SK-N-SH treated with all-trans-retinoic acid at 6 μM for 48 hours (cell line): Measurements from ENCODE around the gene RING1.

Source experiments
- ATAC-seq: fragments of 200-7000 bp; cut with Tn5 transposase; 3 replicates; pipeline ENCODE4 v1.9.1; 2020; ENCODE audit warnings: mild to moderate bottlenecking, moderate library complexity
- ARNTL ChIP-seq: fragments of 450-650 bp; formaldehyde crosslinking; IDR thresholded peaks from 2 replicates; pipeline ENCODE4 v1.5.0; 2020; ENCODE audit warnings: low read depth, mild to moderate bottlenecking, moderate library complexity, borderline replicate concordance
- BACH2 ChIP-seq: fragments of 250-450 bp; sonication (Bioruptor Pico); IDR thresholded peaks from 2 replicates; pipeline ENCODE4 v1.9.0; 2021; ENCODE audit warnings: mild to moderate bottlenecking, borderline replicate concordance
- CSDC2 ChIP-seq: fragments of 250-450 bp; sonication (Bioruptor Pico); IDR thresholded peaks from 2 replicates; pipeline ENCODE4 v1.5.0; 2020; ENCODE audit warnings: mild to moderate bottlenecking, moderate library complexity
- ISL1 ChIP-seq: fragments of 250-450 bp; sonication (Bioruptor Pico); IDR thresholded peaks from 2 replicates; pipeline ENCODE4 v2.1.2; 2022; ENCODE audit warnings: mild to moderate bottlenecking, moderate library complexity
- OSR1 ChIP-seq: fragments of 250-450 bp; sonication (Bioruptor Pico); IDR thresholded peaks from 2 replicates; pipeline ENCODE4 v1.8.0; 2022; ENCODE audit warnings: moderate library complexity, mild to moderate bottlenecking, inconsistent platforms
- PPARA ChIP-seq: fragments of 250-450 bp; sonication (Bioruptor Pico); IDR thresholded peaks from 2 replicates; pipeline ENCODE4 v1.5.0; 2020; ENCODE audit warnings: mild to moderate bottlenecking, borderline replicate concordance
- SNAI2 ChIP-seq: fragments of 250-450 bp; sonication (Bioruptor Pico); IDR thresholded peaks from 2 replicates; pipeline ENCODE4 v1.5.0; 2020; ENCODE audit warnings: mild to moderate bottlenecking, moderate library complexity
- TCF4 ChIP-seq: fragments of 250-450 bp; sonication (Bioruptor Pico); IDR thresholded peaks from 2 replicates; pipeline ENCODE4 v1.8.0; 2021; ENCODE audit warnings: mild to moderate bottlenecking, moderate library complexity, borderline replicate concordance
- TOX ChIP-seq: fragments of 250-450 bp; sonication (Bioruptor Pico); IDR thresholded peaks from 2 replicates; pipeline ENCODE4 v1.8.0; 2021; ENCODE audit warnings: mild to moderate bottlenecking, moderate library complexity, borderline replicate concordance
- ZC3H10 ChIP-seq: fragments of 250-450 bp; sonication (Bioruptor Pico); IDR thresholded peaks from 2 replicates; pipeline ENCODE4 v1.5.1; 2021; ENCODE audit warnings: mild to moderate bottlenecking, moderate library complexity
- ZFP3 ChIP-seq: fragments of 250-450 bp; sonication (Bioruptor Pico); IDR thresholded peaks from 2 replicates; pipeline ENCODE4 v1.5.0; 2020; ENCODE audit warnings: mild to moderate bottlenecking, moderate library complexity
- ZNF565 ChIP-seq: fragments of 450-650 bp; formaldehyde crosslinking; conservative IDR thresholded peaks from 2 replicates; pipeline ENCODE4 v1.5.0; 2020; ENCODE audit warnings: low read depth, mild to moderate bottlenecking, moderate library complexity
- ZNF8 ChIP-seq: fragments of 450-650 bp; formaldehyde crosslinking; IDR thresholded peaks from 2 replicates; pipeline ENCODE4 v1.5.0; 2020; ENCODE audit warnings: mild to moderate bottlenecking, moderate library complexity
- TF ChIP-seq, protein P1 (sequence below): fragments of 250-450 bp; sonication (Bioruptor Pico); IDR thresholded peaks from 2 replicates; pipeline ENCODE4 v1.8.0; 2020; ENCODE audit warnings: mild to moderate bottlenecking, moderate library complexity, borderline replicate concordance
- TF ChIP-seq, protein P2 (sequence below): fragments of 250-450 bp; sonication (Bioruptor Pico); IDR thresholded peaks from 2 replicates; pipeline ENCODE4 v1.8.0; 2021; ENCODE audit warnings: low read depth, mild to moderate bottlenecking, moderate library complexity, borderline replicate concordance
- TF ChIP-seq, protein P3 (sequence below): fragments of 250-450 bp; sonication (Bioruptor Pico); IDR thresholded peaks from 2 replicates; pipeline ENCODE4 v1.5.0; 2020; ENCODE audit warnings: mild to moderate bottlenecking, moderate library complexity
- TF ChIP-seq, protein P4 (sequence below): fragments of 250-450 bp; sonication (Bioruptor Pico); IDR thresholded peaks from 2 replicates; pipeline ENCODE4 v1.5.1; 2021; ENCODE audit warnings: mild to moderate bottlenecking, moderate library complexity
- TF ChIP-seq, protein P5 (sequence below): fragments of 250-450 bp; sonication (Bioruptor Pico); IDR thresholded peaks from 2 replicates; pipeline ENCODE4 v1.5.1; 2020; ENCODE audit warnings: low read depth, mild to moderate bottlenecking, moderate library complexity

The RING1 gene

DNA sequence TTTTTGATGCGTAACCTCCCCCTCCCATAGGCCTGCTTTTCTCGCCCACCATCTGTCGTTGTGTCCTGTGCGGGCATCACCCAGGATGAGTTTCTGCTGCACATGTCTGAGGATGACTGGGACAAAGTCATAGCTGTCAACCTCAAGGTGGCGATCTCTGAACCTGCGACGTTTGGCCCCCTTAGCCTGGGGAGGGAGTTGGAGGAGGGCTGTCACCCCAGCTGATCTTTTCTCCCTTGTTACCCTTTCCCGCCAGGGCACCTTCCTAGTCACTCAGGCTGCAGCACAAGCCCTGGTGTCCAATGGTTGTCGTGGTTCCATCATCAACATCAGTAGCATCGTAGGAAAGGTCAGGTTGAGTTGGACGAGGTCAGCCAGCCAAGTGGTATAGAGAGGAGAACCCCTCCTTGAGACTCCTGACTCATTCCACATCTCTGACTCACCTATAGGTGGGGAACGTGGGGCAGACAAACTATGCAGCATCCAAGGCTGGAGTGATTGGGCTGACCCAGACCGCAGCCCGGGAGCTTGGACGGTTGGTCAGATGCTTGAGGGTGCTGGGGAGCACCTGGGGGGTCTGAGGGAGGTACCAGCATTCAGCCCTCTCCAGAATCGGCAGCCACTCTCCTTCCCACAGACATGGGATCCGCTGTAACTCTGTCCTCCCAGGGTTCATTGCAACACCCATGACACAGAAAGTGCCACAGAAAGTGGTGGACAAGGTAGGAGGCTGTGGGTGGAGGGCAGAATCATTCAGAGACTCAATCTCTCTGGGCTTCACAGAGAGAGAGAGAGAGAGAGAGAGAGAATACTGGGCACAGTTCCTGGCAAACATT is 2.9 kb upstream of the RING1 start (continued):
- TF ChIP-seq, protein P1, sequence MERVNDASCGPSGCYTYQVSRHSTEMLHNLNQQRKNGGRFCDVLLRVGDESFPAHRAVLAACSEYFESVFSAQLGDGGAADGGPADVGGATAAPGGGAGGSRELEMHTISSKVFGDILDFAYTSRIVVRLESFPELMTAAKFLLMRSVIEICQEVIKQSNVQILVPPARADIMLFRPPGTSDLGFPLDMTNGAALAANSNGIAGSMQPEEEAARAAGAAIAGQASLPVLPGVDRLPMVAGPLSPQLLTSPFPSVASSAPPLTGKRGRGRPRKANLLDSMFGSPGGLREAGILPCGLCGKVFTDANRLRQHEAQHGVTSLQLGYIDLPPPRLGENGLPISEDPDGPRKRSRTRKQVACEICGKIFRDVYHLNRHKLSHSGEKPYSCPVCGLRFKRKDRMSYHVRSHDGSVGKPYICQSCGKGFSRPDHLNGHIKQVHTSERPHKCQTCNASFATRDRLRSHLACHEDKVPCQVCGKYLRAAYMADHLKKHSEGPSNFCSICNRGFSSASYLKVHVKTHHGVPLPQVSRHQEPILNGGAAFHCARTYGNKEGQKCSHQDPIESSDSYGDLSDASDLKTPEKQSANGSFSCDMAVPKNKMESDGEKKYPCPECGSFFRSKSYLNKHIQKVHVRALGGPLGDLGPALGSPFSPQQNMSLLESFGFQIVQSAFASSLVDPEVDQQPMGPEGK (CRISPR knock-in tag) = no peak
- TF ChIP-seq PPARA (CRISPR knock-in tag) (no peak), TCF4 (CRISPR knock-in tag) (no peak)
- TF ChIP-seq, protein P2, sequence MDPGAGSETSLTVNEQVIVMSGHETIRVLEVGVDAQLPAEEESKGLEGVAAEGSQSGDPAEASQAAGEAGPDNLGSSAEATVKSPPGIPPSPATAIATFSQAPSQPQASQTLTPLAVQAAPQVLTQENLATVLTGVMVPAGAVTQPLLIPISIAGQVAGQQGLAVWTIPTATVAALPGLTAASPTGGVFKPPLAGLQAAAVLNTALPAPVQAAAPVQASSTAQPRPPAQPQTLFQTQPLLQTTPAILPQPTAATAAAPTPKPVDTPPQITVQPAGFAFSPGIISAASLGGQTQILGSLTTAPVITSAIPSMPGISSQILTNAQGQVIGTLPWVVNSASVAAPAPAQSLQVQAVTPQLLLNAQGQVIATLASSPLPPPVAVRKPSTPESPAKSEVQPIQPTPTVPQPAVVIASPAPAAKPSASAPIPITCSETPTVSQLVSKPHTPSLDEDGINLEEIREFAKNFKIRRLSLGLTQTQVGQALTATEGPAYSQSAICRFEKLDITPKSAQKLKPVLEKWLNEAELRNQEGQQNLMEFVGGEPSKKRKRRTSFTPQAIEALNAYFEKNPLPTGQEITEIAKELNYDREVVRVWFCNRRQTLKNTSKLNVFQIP (CRISPR knock-in tag) = no peak

DNA sequence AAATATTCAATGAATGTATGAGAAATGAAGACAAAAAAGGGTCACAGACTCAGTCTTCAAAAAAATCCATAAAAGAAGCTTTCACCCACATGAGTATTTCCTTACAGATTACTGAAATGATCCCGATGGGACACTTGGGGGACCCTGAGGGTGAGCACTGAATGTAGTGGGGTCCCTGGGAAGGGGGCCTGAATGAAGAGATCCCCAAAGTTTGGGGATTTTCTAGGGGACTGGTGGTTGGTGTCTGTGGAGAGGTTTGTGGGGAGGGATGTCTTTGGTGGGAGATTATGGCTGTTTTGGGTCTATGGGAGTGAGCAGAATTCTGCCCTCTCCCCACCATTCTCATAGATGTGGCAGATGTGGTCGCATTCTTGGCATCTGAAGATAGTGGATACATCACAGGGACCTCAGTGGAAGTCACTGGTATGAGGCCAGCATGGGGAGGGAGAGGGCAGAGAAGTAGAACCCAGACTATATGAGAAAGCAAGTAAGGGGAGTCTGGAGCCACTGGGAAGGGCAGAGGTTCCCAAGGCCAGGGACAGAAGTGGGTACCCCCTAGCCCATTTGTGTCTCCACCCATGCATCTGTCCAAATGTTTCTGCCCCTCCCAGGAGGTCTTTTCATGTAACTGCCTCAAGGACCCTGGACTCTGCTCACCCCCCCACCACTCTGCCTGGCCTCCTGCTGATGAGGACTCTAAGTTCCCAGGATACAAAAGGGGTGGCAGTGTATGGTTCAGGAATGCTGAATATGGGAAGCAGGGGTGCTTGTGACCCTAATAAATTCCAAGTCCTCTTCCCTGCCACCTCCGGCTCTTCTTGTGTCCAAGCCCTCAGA is 2.1 kb upstream of the RING1 start:
- TF ChIP-seq, protein P3, sequence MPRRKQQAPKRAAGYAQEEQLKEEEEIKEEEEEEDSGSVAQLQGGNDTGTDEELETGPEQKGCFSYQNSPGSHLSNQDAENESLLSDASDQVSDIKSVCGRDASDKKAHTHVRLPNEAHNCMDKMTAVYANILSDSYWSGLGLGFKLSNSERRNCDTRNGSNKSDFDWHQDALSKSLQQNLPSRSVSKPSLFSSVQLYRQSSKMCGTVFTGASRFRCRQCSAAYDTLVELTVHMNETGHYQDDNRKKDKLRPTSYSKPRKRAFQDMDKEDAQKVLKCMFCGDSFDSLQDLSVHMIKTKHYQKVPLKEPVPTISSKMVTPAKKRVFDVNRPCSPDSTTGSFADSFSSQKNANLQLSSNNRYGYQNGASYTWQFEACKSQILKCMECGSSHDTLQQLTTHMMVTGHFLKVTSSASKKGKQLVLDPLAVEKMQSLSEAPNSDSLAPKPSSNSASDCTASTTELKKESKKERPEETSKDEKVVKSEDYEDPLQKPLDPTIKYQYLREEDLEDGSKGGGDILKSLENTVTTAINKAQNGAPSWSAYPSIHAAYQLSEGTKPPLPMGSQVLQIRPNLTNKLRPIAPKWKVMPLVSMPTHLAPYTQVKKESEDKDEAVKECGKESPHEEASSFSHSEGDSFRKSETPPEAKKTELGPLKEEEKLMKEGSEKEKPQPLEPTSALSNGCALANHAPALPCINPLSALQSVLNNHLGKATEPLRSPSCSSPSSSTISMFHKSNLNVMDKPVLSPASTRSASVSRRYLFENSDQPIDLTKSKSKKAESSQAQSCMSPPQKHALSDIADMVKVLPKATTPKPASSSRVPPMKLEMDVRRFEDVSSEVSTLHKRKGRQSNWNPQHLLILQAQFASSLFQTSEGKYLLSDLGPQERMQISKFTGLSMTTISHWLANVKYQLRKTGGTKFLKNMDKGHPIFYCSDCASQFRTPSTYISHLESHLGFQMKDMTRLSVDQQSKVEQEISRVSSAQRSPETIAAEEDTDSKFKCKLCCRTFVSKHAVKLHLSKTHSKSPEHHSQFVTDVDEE (CRISPR knock-in tag) = no peak
- TF ChIP-seq, protein P4, sequence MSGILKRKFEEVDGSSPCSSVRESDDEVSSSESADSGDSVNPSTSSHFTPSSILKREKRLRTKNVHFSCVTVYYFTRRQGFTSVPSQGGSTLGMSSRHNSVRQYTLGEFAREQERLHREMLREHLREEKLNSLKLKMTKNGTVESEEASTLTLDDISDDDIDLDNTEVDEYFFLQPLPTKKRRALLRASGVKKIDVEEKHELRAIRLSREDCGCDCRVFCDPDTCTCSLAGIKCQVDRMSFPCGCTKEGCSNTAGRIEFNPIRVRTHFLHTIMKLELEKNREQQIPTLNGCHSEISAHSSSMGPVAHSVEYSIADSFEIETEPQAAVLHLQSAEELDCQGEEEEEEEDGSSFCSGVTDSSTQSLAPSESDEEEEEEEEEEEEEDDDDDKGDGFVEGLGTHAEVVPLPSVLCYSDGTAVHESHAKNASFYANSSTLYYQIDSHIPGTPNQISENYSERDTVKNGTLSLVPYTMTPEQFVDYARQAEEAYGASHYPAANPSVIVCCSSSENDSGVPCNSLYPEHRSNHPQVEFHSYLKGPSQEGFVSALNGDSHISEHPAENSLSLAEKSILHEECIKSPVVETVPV (CRISPR knock-in tag) = no peak
- TF ChIP-seq, protein P5, sequence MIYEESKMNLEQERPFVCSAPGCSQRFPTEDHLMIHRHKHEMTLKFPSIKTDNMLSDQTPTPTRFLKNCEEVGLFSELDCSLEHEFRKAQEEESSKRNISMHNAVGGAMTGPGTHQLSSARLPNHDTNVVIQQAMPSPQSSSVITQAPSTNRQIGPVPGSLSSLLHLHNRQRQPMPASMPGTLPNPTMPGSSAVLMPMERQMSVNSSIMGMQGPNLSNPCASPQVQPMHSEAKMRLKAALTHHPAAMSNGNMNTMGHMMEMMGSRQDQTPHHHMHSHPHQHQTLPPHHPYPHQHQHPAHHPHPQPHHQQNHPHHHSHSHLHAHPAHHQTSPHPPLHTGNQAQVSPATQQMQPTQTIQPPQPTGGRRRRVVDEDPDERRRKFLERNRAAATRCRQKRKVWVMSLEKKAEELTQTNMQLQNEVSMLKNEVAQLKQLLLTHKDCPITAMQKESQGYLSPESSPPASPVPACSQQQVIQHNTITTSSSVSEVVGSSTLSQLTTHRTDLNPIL (CRISPR knock-in tag) = no peak
- TF ChIP-seq TCF4 (CRISPR knock-in tag) (no peak), ZNF8 (CRISPR knock-in tag) (no peak), ISL1 (CRISPR knock-in tag) (no peak), ARNTL (no peak), ZFP3 (CRISPR knock-in tag) (no peak), SNAI2 (CRISPR knock-in tag) (no peak), TOX (no peak), ZNF565 (CRISPR knock-in tag) (no peak)
- ATAC-seq = no peak

DNA sequence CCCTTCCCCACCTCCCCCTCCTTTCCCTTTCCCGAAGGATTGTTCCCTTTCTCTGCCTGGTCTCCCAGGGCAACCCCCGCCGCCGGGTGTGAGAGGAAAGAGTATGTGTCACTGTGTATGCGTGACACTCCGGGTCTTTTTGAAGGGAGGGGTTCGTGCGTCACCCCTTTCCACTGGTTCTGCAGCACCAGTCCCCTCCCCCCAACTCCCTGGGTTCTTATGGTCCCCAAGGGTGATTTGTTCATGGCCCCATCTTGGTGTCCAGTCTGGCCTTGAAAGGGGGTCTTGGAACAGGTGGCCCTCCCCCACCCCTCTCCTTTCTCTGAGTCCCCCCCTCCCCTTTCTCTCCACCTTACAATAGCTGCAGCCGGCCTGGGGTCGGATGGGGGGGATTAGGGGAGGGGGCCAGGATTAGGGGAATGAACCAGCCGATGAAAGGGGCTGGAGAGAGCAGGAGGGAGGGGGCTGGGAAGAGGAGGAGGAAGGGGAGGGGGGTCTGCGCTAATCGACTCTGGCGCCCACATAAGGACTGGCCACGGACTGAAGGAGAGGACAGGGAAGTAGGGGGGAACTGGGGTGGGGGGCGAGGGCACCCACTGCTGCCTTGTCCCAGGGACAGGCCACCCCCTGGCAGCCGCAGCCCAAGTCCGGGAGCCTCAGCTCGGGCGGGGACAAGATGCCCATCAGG is 1.3 kb upstream of the RING1 start:
- TF ChIP-seq TOX (no peak), ARNTL (no peak), ZNF565 (CRISPR knock-in tag) (no peak), ZFP3 (CRISPR knock-in tag) (no peak), BACH2 (no peak), OSR1 (CRISPR knock-in tag) (no peak), ZC3H10 (CRISPR knock-in tag) (no peak), CSDC2 (CRISPR knock-in tag) (no peak), SNAI2 (CRISPR knock-in tag) (no peak), TCF4 (CRISPR knock-in tag) (no peak), PPARA (CRISPR knock-in tag) (no peak)
- TF ChIP-seq, protein P2 (CRISPR knock-in tag) = no peak
- TF ChIP-seq, protein P3 (CRISPR knock-in tag) = no peak
- ATAC-seq = no peak
